AG04449 (cell line): Measurements from ENCODE around the gene MYORG.
"Not testable (repeated sequence)": the region's sequence is repeated elsewhere in the genome, so short reads cannot be mapped to it uniquely, and the experiment has no call there.

Experiments used
- CTCF ChIA-PET: fragments of 350-600 bp; formaldehyde crosslinking; extraction: SDS; loops from one replicate; lab custom pipeline; 2021; ENCODE audit warnings: antibody characterized with exemption; lab: Yijun Ruan, JAX
- POLR2A ChIA-PET: fragments of 400-600, 350-600 bp; formaldehyde crosslinking; extraction: SDS; loops from one replicate; lab custom pipeline; 2020; ENCODE audit warnings: antibody characterized with exemption, inconsistent platforms; lab: Yijun Ruan, JAX
- DNase-seq: peaks from one replicate; pipeline ENCODE4 v3.0.0-alpha.2; 2010; ENCODE audit warnings: low read depth, low spot score
- H3K4me3 ChIP-seq: 2 replicates; pipeline ENCODE4 v1.5.1; 2011; ENCODE audit warnings: low read depth, mild to moderate bottlenecking, control low read depth, low read length
- CTCF ChIP-seq: IDR thresholded peaks from one replicate; pipeline ENCODE4 v1.5.1; 2011; ENCODE audit warnings: mild to moderate bottlenecking, moderate library complexity, low read length, control low read depth, inconsistent platforms; ENCODE audit not compliant: insufficient read depth; ENCODE audit errors: missing control alignments

The MYORG gene

GRCh38 chr9:34370335-34370969 lies 6.2 kb downstream of the MYORG start:
- CTCF ChIA-PET, result interaction anchor here (0.7 to 3.3 kb wide), 7 partner anchors 8 to 38 kb away, joined by 3 to 30 read pairs (median 4); partner anchors contain the start of gene MYORG
- no peak for TF ChIP-seq CTCF
- H3K4me3 ChIP-seq, result peak overlapping the region; percentile 53
- POLR2A ChIA-PET, result no interaction called here
- DNase-seq, result no peak

- ChIA-PET CTCF (interaction anchor here (0.7 to 3.3 kb wide), 5 partner anchors 9 to 38 kb away, joined by 3 to 30 read pairs (median 7); partner anchors contain the start of gene MYORG), POLR2A (no interaction called here)
- TF ChIP-seq CTCF, result no peak
- no peak for DNase-seq
- H3K4me3 ChIP-seq, result no peak overlapping the region
Observed at GRCh38 chr9:34369636-34370035, 7.1 kb downstream of the MYORG start.

- CTCF ChIA-PET, result interaction anchor here (1.9 to 3.3 kb wide), 2 partner anchors 10 to 36 kb away, joined by 7 to 30 read pairs; partner anchors contain the start of gene MYORG
- DNase-seq, POLR2A ChIA-PET, H3K4me3 ChIP-seq: not testable (repeated sequence)
Observed at GRCh38 chr9:34368796-34369195, 7.9 kb downstream of the MYORG start.

- POLR2A ChIA-PET, H3K4me3 ChIP-seq, DNase-seq: not testable (repeated sequence)
- CTCF ChIA-PET, result interaction anchor here (1.3 to 2.0 kb wide), 4 partner anchors 9 to 239 kb away, joined by 3 to 8 read pairs (median 6); partner anchors contain the start of gene MYORG
Observed at GRCh38 chr9:34367751-34368410, 8.8 kb downstream of the MYORG start.

- DNase-seq, result no peak
- CTCF ChIA-PET, result interaction anchor here (1.8 to 2.0 kb wide), 2 partner anchors 11 to 13 kb away, joined by 6 to 8 read pairs; partner anchors contain the start of gene MYORG
Observed at GRCh38 chr9:34366365-34366764, 10.3 kb downstream of the MYORG start.

GRCh38 chr9:34365282-34365681 lies 11.4 kb downstream of the MYORG start:
- POLR2A ChIA-PET, result no interaction called here
- CTCF ChIA-PET, result interaction anchor here (2.2 kb wide), 1 partner anchor 12 kb away, joined by 10 read pairs; the partner anchor contains the start of gene MYORG
- DNase-seq, result no peak
- TF ChIP-seq CTCF, result no peak
- H3K4me3 ChIP-seq, result no peak overlapping the region

More at GRCh38 chr9:34366365-34366764, 10.3 kb downstream of the MYORG start:
- no peak overlapping the region for H3K4me3 ChIP-seq
- POLR2A ChIA-PET, result no interaction called here
- TF ChIP-seq CTCF, result no peak
